GM19452 (cell line): ENCODE measurements around the gene HNF1A.
"Not testable (repeated sequence)": the region's sequence is repeated elsewhere in the genome, so short reads cannot be mapped to it uniquely, and the experiment has no call there.

Experiments used
- ATAC-seq: cut with Tn5 transposase; IDR thresholded peaks from one replicate; pipeline ENCODE4 v1.9.1; 2021; ENCODE audit not compliant: unreplicated experiment

Gene HNF1A

DNA sequence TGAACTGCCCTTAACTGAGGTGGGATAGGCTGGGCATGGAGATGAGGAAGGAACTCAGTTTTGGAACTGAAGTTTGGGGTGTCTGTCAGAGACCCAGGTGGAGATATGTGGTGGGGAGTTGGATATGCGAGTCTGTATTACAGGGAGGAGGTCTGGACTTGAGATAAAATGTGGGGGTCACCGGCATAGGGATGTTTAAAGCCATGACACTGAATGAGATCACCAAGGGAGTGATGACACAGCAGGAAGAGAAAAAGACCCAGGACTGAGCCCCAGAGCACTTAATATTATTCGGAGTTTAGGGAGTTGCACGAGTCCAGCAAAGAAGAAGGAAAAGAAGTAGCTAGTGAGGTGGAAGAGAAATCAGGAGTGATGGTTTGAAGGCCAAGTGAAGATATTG lies 64.7 kb downstream of the HNF1A start:
- no peak for ATAC-seq

DNA sequence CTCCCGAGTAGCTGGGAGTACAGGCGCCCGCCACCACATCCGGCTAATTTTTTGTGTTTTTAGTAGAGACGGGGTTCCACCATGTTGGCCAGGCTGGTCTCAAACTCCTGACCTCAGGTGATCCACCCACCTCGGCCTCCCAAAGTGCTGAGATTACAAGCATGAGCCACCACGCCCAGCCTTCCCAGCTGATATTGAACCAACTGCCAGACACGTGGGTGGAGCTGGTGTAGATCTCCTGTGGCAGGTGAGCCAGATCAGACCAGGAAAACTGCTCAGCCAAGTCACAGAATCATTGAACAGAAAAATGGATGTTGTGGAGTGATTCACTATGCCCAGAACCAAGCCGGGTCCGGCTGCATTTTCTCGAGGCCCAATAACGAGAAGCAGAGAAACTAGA lies 69.1 kb downstream of the HNF1A start:
- not testable (repeated sequence) for ATAC-seq

- no peak for ATAC-seq
Measured at GRCh38 chr12:121048442-121048841, 70.1 kb downstream of the HNF1A start.

DNA sequence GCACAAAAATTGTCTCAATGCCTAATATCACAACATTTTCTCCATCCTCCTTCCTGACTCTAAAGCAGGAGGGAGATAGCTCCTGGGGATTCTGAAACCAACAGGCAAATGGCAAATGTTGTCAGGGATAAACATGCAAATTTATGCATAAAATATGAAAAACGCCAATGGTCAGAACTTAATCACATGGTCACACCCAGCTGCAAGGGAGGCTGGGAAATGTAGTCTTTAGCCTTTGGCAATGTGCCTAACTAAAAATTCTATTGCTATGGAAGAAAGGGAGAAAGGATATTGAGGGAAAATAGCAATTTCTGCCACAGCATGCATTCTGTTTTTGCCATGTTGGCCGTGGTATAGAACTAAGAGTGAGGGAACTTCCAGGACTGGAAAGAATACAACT lies 72.4 kb downstream of the HNF1A start:
- no peak for ATAC-seq
